Naive thymus-derived CD4-positive, alpha-beta T cell (primary cell): ENCODE data around the gene SECTM1. TPM values are rescaled to one million over a fixed set of nuclear protein-coding genes. Genes with fewer than 3 reads are reported as not detected.

Source experiments
- ATAC-seq: fragments of 150-1000 bp; cut with Tn5 transposase; 2 replicates; pipeline ENCODE4 v1.10.0; 2021; ENCODE audit warnings: mild to moderate bottlenecking, moderate library complexity
- CTCF ChIA-PET: fragments of 350-600 bp; sonication (Branson Sonifier 250); formaldehyde crosslinking; loops from one replicate; lab custom pipeline; 2021; ENCODE audit warnings: antibody characterized with exemption; lab: Charles Lee
- POLR2A ChIA-PET: fragments of 350-600 bp; sonication (Branson Sonifier 250); formaldehyde crosslinking; loops from one replicate; lab custom pipeline; 2021; ENCODE audit warnings: antibody characterized with exemption, inconsistent platforms; lab: Charles Lee
- DNase-seq, 9 donors: peaks; one replicate each; pipeline versions ENCODE4 v3.0.0 to v3.0.0-alpha.2; 2020 to 2022; ENCODE audit warnings: mixed read lengths in 1 of 9
- H3K27ac ChIP-seq: one replicate; pipeline ENCODE4 v1.7.0; 2013; ENCODE audit warnings: mild to moderate bottlenecking, low read depth, low read length, moderate library complexity
- H3K27me3 ChIP-seq, 2 donors: one replicate each; pipeline ENCODE4 v1.7.0; 2013; ENCODE audit warnings: low read length in 2 of 2, mild to moderate bottlenecking in 2 of 2, moderate library complexity in 2 of 2; ENCODE audit not compliant: control insufficient read depth in 2 of 2, insufficient read depth in 2 of 2
- H3K36me3 ChIP-seq, 3 experiments: 1 replicate in 2 of 3; 2 replicates in 1 of 3; pipeline ENCODE4 v1.7.0; 2013; ENCODE audit warnings: low read length in 3 of 3, mild to moderate bottlenecking in 3 of 3, moderate library complexity in 1 of 3; ENCODE audit not compliant: insufficient read depth in 3 of 3, control insufficient read depth in 2 of 3
- H3K4me1 ChIP-seq, 2 donors: one replicate each; pipeline ENCODE4 v1.7.0; 2013; ENCODE audit warnings: low read length in 2 of 2, mild to moderate bottlenecking in 2 of 2, moderate library complexity in 1 of 2; ENCODE audit not compliant: control insufficient read depth in 2 of 2, insufficient read depth in 2 of 2
- H3K4me3 ChIP-seq: 2 replicates; pipeline ENCODE4 v1.7.0; 2013; ENCODE audit warnings: mild to moderate bottlenecking, low read length
- H3K9me3 ChIP-seq, 3 experiments: 1 replicate in 2 of 3; 2 replicates in 1 of 3; pipeline ENCODE4 v1.7.0; 2013; ENCODE audit warnings: low read length in 3 of 3; ENCODE audit not compliant: control insufficient read depth in 2 of 3
- H3K27ac Mint-ChIP-seq, 9 donors: one replicate each; pipeline ENCODE4 v1.8.0; 2020 to 2022; ENCODE audit warnings: mixed read lengths in 9 of 9, mild to moderate bottlenecking in 8 of 9, moderate library complexity in 5 of 9, inconsistent platforms in 2 of 9
- H3K27me3 Mint-ChIP-seq, 5 donors: one replicate each; pipeline ENCODE4 v1.8.0; 2021 to 2022; ENCODE audit warnings: mixed read lengths in 5 of 5, mild to moderate bottlenecking in 1 of 5
- H3K36me3 Mint-ChIP-seq, 5 donors: one replicate each; pipeline ENCODE4 v1.8.0; 2020 to 2022; ENCODE audit warnings: mixed read lengths in 5 of 5, mild to moderate bottlenecking in 3 of 5, inconsistent platforms in 1 of 5
- H3K4me1 Mint-ChIP-seq, 7 donors: one replicate each; pipeline ENCODE4 v1.8.0; 2020 to 2022; ENCODE audit warnings: mixed read lengths in 7 of 7, mild to moderate bottlenecking in 3 of 7, inconsistent platforms in 1 of 7
- H3K4me3 Mint-ChIP-seq, 10 donors: one replicate each; pipeline ENCODE4 v1.8.0; 2020 to 2022; ENCODE audit warnings: mild to moderate bottlenecking in 10 of 10, mixed read lengths in 10 of 10, moderate library complexity in 6 of 10, inconsistent platforms in 2 of 10
- H3K9me3 Mint-ChIP-seq, 11 donors: one replicate each; pipeline ENCODE4 v1.8.0; 2020 to 2022; ENCODE audit warnings: mixed read lengths in 11 of 11, mild to moderate bottlenecking in 4 of 11, inconsistent platforms in 1 of 11, moderate library complexity in 1 of 11
- intact Hi-C, 2 donors: fragments of 100-400 bp; cut with micrococcal nuclease; formaldehyde crosslinking; loops; one replicate each; pipeline ENCODE4 v1.15.1; 2023
- polyA plus RNA-seq, 2 donors: library from polyadenylated mRNA; unstranded; fragments of 300-500 nt; fragmentation: Illumina TruSeq; gene quantifications; one replicate each; pipeline ENCODE4 v1.2.3, GENCODE V29; 2021
- total RNA-seq, 6 experiments: library from RNA in 5 of 6; stranded (reverse) in 5 of 6; gene quantifications; 1 replicate in 5 of 6; 2 replicates in 1 of 6; pipeline ENCODE4 v1.2.3 and lab custom pipeline; 2021 to 2026

Gene SECTM1
- total and polyA plus RNA-seq, 7 experiments from 2014 or later: 1.5 to 32.4 (median 3.2) TPM

DNA sequence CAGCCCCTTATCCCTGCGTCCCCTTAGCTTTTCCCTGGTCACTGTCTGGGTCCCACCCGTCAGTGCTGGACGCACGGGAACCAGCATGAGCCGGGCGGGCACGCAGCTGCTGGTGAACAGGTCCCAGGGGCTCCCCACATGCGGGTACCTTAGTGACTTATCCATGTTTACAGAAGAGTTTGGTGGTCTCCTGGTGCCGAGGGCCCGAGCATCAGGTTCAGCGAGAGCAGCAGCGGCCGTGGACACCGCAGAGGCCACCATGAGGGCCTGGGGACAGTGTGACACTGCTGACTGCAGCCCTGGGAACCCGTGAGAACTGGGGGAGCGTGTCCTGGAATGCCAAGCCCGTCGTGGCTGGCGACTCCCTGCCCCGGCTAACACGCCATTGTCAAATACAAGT is 22.7 kb downstream of the SECTM1 start:
- Histone ChIP-seq H3K36me3 (peaks cover 0 to 24% (median 0%) of the 10 kb centered on the region in 3 experiments), H3K4me3 (no peak overlapping the region), H3K27me3 (no peaks in the 10 kb centered on the region), H3K9me3 (no peaks in the 10 kb centered on the region), H3K27ac (no peak overlapping the region), H3K4me1 (peaks cover 0 to 7% of the 10 kb centered on the region in 2 donors)
- ChIA-PET CTCF (interaction anchor here (3.7 kb wide), 1 partner anchor 9 kb away, joined by 18 read pairs; no protein-coding TSS in a partner anchor), POLR2A (interaction anchor here (1.3 to 12.6 kb wide), 2 partner anchors 10 to 22 kb away, joined by 3 to 237 read pairs; no protein-coding TSS in a partner anchor)
- peak overlapping the region in 4 of 9 donors; percentile 32 to 74 (median 44) for H3K27ac Mint-ChIP-seq
- peaks cover 0 to 12% (median 4%) of the 10 kb centered on the region in 5 donors for H3K36me3 Mint-ChIP-seq
- H3K4me3 Mint-ChIP-seq: no peak overlapping the region
- H3K27me3 Mint-ChIP-seq: no peaks in the 10 kb centered on the region
- H3K9me3 Mint-ChIP-seq: no peaks in the 10 kb centered on the region
- intact Hi-C loops: no loop called here
- peaks cover 22 to 32% (median 25%) of the 10 kb centered on the region in 7 donors for H3K4me1 Mint-ChIP-seq
- ATAC-seq (no peak), DNase-seq (no peak)

DNA sequence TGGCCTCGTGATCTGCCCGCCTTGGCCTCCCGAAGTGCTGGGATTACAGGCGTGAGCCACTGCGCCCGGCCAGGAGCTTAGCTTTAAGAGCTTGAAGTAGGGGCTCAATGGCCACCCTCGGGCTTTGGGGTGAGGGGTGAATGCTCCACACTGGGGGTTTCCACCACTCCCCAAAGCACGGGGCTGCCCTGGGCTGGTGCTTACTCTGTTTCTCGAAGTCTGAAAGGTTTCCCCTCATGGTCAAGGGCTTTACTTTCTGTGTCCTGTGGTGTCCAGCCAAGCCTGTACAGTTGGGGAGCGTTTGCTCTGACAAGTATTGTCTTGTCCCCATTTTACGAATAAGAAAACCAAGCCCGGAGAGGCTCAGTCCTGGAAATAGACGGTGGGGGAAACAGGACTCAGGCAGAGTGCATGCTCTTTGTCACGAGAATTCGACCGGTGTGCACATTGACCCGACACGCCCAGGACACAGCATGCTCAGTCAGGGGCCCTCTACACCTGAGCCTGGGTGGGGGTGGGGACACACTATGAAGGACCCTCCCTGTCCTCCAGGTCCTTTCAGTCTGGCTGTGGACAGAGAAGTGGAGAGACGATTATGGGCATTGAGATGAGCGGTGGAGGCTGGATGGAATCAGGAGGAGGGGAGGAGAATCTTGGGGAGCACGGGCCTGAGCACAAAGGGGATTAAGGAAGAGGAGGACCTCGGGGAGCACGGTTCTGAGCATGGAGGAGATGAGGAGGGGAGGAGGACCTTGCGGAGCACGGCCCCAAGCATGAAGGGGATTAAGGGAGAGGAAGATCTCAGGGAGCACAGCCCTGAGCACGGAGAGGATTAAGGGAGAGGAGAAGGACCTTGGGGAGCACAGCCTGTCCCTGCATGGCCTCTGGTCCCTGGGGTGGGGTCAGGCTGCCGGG is 23.7 kb downstream of the SECTM1 start:
- Histone ChIP-seq H3K9me3 (no peaks in the 10 kb centered on the region), H3K27ac (no peak overlapping the region), H3K4me1 (peaks cover 0 to 6% of the 10 kb centered on the region in 2 donors), H3K27me3 (no peaks in the 10 kb centered on the region), H3K4me3 (no peak overlapping the region), H3K36me3 (peaks cover 0 to 16% (median 0%) of the 10 kb centered on the region in 3 experiments)
- H3K27me3 Mint-ChIP-seq: no peaks in the 10 kb centered on the region
- peaks cover 20 to 37% (median 28%) of the 10 kb centered on the region in 7 donors for H3K4me1 Mint-ChIP-seq
- ChIA-PET CTCF (interaction anchor here (0.7 kb wide), 2 partner anchors 8 to 10 kb away, joined by 3 read pairs; partner anchors contain the start of gene CD7), POLR2A (interaction anchor here (0.7 to 12.6 kb wide), 5 partner anchors 7 to 682 kb away, joined by 3 to 237 read pairs (median 3); partner anchors contain the start of gene CD7)
- no peaks in the 10 kb centered on the region for H3K9me3 Mint-ChIP-seq
- ATAC-seq: no peak
- intact Hi-C loops: no loop called here
- DNase-seq: no peak
- peaks cover 0 to 8% (median 4%) of the 10 kb centered on the region in 5 donors for H3K36me3 Mint-ChIP-seq
- peak overlapping the region in 3 of 9 donors; percentile 38 to 82 (median 56) for H3K27ac Mint-ChIP-seq
- no peak overlapping the region for H3K4me3 Mint-ChIP-seq

DNA sequence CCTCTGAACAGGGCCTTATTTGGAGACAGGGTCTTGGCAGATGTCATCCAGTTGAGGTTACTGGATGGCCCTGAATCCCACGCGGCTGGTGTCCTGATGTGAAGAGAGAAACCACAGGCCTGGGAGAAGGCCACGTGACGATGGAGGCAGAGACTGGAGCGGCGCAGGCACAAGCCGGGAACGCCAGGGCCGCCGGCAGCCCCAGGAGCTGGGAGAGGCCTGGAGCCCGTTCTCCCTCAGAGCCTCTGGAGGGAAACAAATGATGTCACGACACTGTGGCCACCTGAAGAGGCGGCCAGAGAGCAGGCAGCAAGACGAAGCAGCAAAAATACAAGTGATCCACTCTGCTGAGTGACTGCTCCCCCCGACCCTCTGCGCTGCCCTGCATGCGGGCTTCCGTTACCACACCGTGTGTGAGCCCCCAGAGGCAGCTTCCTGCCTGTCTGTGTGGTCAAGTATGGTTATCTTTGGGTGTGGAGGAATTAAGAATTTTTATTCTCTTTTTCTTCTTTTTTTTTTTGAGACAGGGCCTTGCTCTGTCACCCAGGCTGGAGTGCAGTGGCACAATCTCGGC is 27.8 kb downstream of the SECTM1 start:
- CTCF ChIA-PET: interaction anchor here (1.4 kb wide), 1 partner anchor 11 kb away, joined by 4 read pairs; the partner anchor contains the start of gene CD7
- H3K9me3 Mint-ChIP-seq: no peaks in the 10 kb centered on the region
- intact Hi-C loops: no loop called here
- peak overlapping the region in 7 of 10 donors; percentile 11 to 98 (median 40) for H3K4me3 Mint-ChIP-seq
- POLR2A ChIA-PET: interaction anchor here (0.7 to 12.6 kb wide), 7 partner anchors 5 to 364 kb away, joined by 3 to 237 read pairs (median 3); partner anchors contain the start of genes CD7 and CSNK1D
- peaks cover 32 to 41% of the 10 kb centered on the region in 2 donors for H3K4me1 ChIP-seq
- H3K27me3 Mint-ChIP-seq: no peaks in the 10 kb centered on the region
- H3K4me1 Mint-ChIP-seq: peaks cover 21 to 66% (median 46%) of the 10 kb centered on the region in 7 donors
- H3K27ac ChIP-seq: no peak overlapping the region
- no peaks in the 10 kb centered on the region for H3K36me3 ChIP-seq
- no peaks in the 10 kb centered on the region for H3K9me3 ChIP-seq
- H3K27me3 ChIP-seq: no peaks in the 10 kb centered on the region
- H3K36me3 Mint-ChIP-seq: peaks cover 0 to 2% (median 0%) of the 10 kb centered on the region in 5 donors
- DNase-seq (no peak), ATAC-seq (peak; percentile 18)
- H3K27ac Mint-ChIP-seq: peak overlapping the region in 8 of 9 donors; percentile 23 to 81 (median 51)
- H3K4me3 ChIP-seq: no peak overlapping the region

DNA sequence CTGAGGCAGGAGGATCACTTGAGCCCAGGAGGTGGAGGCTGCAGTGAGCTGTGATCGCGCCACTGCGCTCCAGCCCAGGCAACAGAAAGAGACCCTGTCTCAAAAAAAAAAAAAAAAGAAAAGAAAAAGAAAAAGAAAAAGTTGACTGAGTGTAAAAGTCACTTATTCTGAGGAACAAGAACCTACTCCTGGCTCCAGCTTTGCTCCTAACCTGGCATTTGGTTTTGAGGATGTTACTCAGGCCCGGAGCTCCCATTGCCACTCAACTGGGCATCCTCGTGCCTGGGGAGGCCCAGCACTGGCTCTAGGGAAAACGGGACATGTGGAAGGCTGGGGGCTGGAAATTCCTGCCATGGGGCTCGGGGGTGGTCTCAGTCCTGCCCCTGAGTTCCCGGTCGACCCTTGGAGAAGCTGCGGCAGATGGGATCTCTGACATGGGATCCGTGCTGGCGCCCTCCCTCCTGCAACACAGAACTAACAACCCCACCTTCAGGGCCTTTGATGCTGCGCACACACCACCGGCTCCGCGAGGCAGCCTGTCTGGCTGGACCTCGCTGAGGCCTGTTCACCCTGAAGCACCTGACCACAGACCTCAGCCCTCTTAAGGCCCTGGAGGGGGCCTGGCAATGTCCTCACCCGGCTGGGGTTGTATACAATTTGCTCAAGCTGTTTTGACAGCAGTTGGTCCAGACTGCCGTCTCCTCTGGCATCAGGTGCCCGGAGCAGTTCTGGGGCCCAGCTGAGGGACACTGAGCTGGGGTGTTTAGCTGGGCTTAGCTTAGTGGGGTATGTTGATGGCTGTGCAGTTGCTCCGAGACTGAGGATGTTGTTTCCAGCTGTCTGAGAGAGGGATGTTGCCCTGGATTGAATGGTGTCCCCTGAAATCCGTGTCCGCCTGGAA is 28.5 kb downstream of the SECTM1 start:
- Histone ChIP-seq H3K27me3 (no peaks in the 10 kb centered on the region), H3K4me3 (no peak overlapping the region), H3K4me1 (peaks cover 39 to 48% of the 10 kb centered on the region in 2 donors), H3K9me3 (no peaks in the 10 kb centered on the region), H3K27ac (no peak overlapping the region), H3K36me3 (no peaks in the 10 kb centered on the region)
- H3K4me1 Mint-ChIP-seq: peaks cover 21 to 73% (median 53%) of the 10 kb centered on the region in 7 donors
- no peaks in the 10 kb centered on the region for H3K27me3 Mint-ChIP-seq
- no peaks in the 10 kb centered on the region for H3K9me3 Mint-ChIP-seq
- intact Hi-C loops: no loop called here
- H3K4me3 Mint-ChIP-seq: peak overlapping the region in 9 of 10 donors; percentile 11 to 98 (median 40)
- DNase-seq (no peak), ATAC-seq (no peak)
- H3K36me3 Mint-ChIP-seq: peaks cover 0 to 2% (median 0%) of the 10 kb centered on the region in 5 donors
- ChIA-PET POLR2A (interaction anchor here (0.7 to 12.4 kb wide), 6 partner anchors 7 to 363 kb away, joined by 3 to 237 read pairs (median 3); partner anchors contain the start of genes CD7 and CSNK1D), CTCF (interaction anchor here (0.6 to 1.4 kb wide), 2 partner anchors 9 to 12 kb away, joined by 4 read pairs; partner anchors contain the start of gene CD7)
- H3K27ac Mint-ChIP-seq: peak overlapping the region in 8 of 9 donors; percentile 23 to 81 (median 58)

DNA sequence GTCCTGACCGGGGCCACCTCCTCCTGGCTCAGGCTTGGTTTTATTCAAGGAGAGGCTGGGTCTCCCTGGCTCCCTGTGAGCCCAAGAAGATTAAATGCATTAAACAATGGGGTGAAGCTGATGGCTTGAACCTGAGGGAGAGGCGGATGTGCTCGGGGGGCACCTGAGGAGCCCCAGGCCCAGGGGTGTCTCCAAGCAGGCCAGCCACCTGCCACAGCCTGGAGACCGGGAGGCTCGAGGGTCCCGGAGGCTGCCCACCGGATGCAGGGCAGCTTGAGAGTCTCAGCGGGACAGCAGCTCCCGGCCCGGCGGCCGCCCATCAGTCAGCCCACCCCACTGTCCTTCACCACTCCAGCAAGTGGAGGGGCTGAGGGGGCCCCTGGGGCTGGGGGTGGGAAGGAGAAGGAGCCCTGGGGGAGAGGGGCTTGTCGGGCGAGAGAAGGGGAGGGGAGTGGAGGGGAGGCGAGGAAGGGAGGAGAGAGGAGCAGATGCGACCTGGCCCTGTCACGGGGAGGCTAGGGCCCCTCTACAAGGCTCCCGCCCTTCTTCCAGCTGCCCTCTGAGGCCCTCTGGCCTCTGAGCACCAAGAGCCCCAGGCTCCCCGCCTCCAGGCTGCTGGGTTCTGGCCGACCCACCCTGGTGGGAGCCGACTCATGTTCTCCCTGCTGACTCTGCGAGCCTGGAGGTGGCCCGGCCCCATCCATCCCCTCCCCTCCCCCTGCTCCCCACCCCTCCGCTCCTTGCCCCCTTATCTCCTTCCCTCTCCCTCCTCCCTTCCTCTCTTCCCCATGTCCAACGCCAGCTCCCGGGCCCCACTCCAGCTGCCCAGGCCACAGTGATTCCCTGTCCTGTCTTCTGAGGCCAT is 29.4 kb downstream of the SECTM1 start:
- Mint-ChIP-seq H3K9me3 (no peaks in the 10 kb centered on the region), H3K27me3 (no peaks in the 10 kb centered on the region), H3K27ac (peak overlapping the region in 6 of 9 donors; percentile 80 to 100 (median 100)), H3K36me3 (peaks cover 0 to 2% (median 0%) of the 10 kb centered on the region in 5 donors), H3K4me1 (peaks cover 25 to 82% (median 62%) of the 10 kb centered on the region in 7 donors), H3K4me3 (peak overlapping the region; percentile 10 to 98 (median 90))
- no peaks in the 10 kb centered on the region for H3K27me3 ChIP-seq
- no peaks in the 10 kb centered on the region for H3K9me3 ChIP-seq
- POLR2A ChIA-PET: interaction anchor here (0.9 to 12.4 kb wide), 8 partner anchors 8 to 33 kb away, joined by 3 to 237 read pairs (median 8); partner anchors contain the start of genes CD7, CSNK1D and SECTM1
- H3K36me3 ChIP-seq: no peaks in the 10 kb centered on the region
- intact Hi-C loops: loop anchor here in 1 of 2 donors (1.0 kb wide), 1 partner anchor 13 kb away; the partner anchor contains the start of gene CD7
- CTCF ChIA-PET: interaction anchor here (0.6 to 6.9 kb wide), 5 partner anchors 8 to 23 kb away, joined by 4 to 61 read pairs (median 18); partner anchors contain the start of gene CD7
- H3K4me3 ChIP-seq: peak overlapping the region; percentile 67
- H3K4me1 ChIP-seq: peaks cover 48 to 57% of the 10 kb centered on the region in 2 donors
- DNase-seq (no peak), ATAC-seq (no peak)
- peak overlapping the region; percentile 98 for H3K27ac ChIP-seq
